Common myeloid progenitor, CD34-positive (primary cell): ENCODE measurements around the gene KLC4.

Source experiments
- CTCF ChIA-PET: fragments of 350-600 bp; sonication (Branson Sonifier 250); formaldehyde crosslinking; loops from one replicate; lab custom pipeline; 2021; ENCODE audit warnings: antibody characterized with exemption; lab: Charles Lee
- POLR2A ChIA-PET: fragments of 350-600 bp; sonication (Branson Sonifier 250); formaldehyde crosslinking; loops from one replicate; lab custom pipeline; 2021; ENCODE audit warnings: antibody characterized with exemption; lab: Charles Lee
- DNase-seq, 3 donors: peaks; one replicate each; pipeline versions ENCODE4 v3.0.0 to v3.0.0-alpha.2; 2013
- H3K27ac ChIP-seq, 2 experiments: 1 replicate in 1 of 2; 2 replicates in 1 of 2; pipeline ENCODE4 v1.7.0; 2013; ENCODE audit warnings: inconsistent platforms in 2 of 2, low read length in 2 of 2, mild to moderate bottlenecking in 2 of 2, low read depth in 1 of 2, moderate library complexity in 1 of 2; ENCODE audit not compliant: severe bottlenecking in 2 of 2, insufficient read depth in 1 of 2, poor library complexity in 1 of 2
- H3K27me3 ChIP-seq, 5 experiments: replicated peaks in 2 of 5; 1 replicate in 3 of 5; 2 replicates in 2 of 5; pipeline versions ENCODE4 v1.6.1 to v1.7.0; 2013; ENCODE audit warnings: low read length in 4 of 5, mild to moderate bottlenecking in 2 of 5, moderate library complexity in 2 of 5, inconsistent platforms in 1 of 5; ENCODE audit not compliant: insufficient read depth in 5 of 5, control insufficient read depth in 4 of 5
- H3K36me3 ChIP-seq, 4 experiments: 1 replicate in 2 of 4; 2 replicates in 2 of 4; pipeline versions ENCODE4 v1.6.1 to v1.7.0; 2013; ENCODE audit warnings: low read length in 3 of 4, control low read depth in 1 of 4, mild to moderate bottlenecking in 1 of 4; ENCODE audit not compliant: control insufficient read depth in 4 of 4, insufficient read depth in 4 of 4
- H3K4me1 ChIP-seq, 4 experiments: 1 replicate in 3 of 4; 2 replicates in 1 of 4; pipeline versions ENCODE4 v1.6.1 to v1.7.1; 2013; ENCODE audit warnings: low read length in 3 of 4, mild to moderate bottlenecking in 3 of 4, control low read depth in 1 of 4, inconsistent platforms in 1 of 4, moderate library complexity in 1 of 4; ENCODE audit not compliant: control insufficient read depth in 4 of 4, insufficient read depth in 4 of 4; ENCODE audit errors: control extremely low read depth in 1 of 4
- H3K4me3 ChIP-seq, 7 experiments: 1 replicate in 4 of 7; 2 replicates in 3 of 7; pipeline versions ENCODE4 v1.5.1 to v1.7.0; 2013; ENCODE audit warnings: mild to moderate bottlenecking in 7 of 7, low read length in 6 of 7, moderate library complexity in 6 of 7, inconsistent platforms in 2 of 7, low read depth in 2 of 7, control low read depth in 1 of 7; ENCODE audit not compliant: insufficient read depth in 4 of 7, control insufficient read depth in 1 of 7; ENCODE audit errors: extremely low read depth in 1 of 7
- H3K9me3 ChIP-seq, 5 experiments: 1 replicate in 4 of 5; 2 replicates in 1 of 5; pipeline versions ENCODE4 v1.6.1 to v1.7.1; 2013; ENCODE audit warnings: low read length in 4 of 5, mild to moderate bottlenecking in 2 of 5, inconsistent platforms in 1 of 5, low read depth in 1 of 5, moderate library complexity in 1 of 5; ENCODE audit not compliant: control insufficient read depth in 4 of 5, insufficient read depth in 2 of 5; ENCODE audit errors: control extremely low read depth in 1 of 5
- WGBS: methylation state at CpG from one replicate; pipeline ENCODE4 v1.1.5; 2013; ENCODE audit not compliant: insufficient coverage; 5-methylcytosine and 5-hydroxymethylcytosine counted together

Gene KLC4

DNA sequence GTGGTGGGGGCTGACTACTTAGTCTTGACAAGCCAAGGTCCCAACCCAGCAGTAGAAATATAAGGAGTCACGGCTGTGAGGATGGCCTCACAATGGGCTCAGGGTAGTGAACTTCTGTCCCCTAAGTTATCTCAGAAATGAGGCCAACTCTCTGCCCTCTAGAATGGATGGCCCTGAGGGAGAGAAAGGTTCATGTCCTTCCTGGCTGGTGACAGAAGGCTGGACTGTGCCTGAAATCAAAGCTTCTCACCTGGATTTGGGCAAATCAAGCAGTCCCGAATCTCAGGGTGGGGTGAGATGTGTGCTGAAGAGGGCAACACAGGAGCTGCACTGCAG is 25.3 kb upstream of the KLC4 start:
- Histone ChIP-seq H3K27ac (no peak overlapping the region), H3K9me3 (no peaks in the 10 kb centered on the region), H3K4me1 (peaks cover 0 to 2% (median 0%) of the 10 kb centered on the region in 4 experiments), H3K4me3 (no peak overlapping the region), H3K36me3 (peaks cover 7 to 74% (median 51%) of the 10 kb centered on the region in 4 experiments), H3K27me3 (no peaks in the 10 kb centered on the region)
- POLR2A ChIA-PET, result no interaction called here
- CTCF ChIA-PET, result interaction anchor here (0.9 to 1.6 kb wide), 4 partner anchors 12 to 22 kb away, joined by 3 to 4 read pairs (median 3); partner anchors contain the start of gene CUL7
- 92% methylated on average over 2 of the region's 2 CpGs for WGBS
- no peak for DNase-seq

DNA sequence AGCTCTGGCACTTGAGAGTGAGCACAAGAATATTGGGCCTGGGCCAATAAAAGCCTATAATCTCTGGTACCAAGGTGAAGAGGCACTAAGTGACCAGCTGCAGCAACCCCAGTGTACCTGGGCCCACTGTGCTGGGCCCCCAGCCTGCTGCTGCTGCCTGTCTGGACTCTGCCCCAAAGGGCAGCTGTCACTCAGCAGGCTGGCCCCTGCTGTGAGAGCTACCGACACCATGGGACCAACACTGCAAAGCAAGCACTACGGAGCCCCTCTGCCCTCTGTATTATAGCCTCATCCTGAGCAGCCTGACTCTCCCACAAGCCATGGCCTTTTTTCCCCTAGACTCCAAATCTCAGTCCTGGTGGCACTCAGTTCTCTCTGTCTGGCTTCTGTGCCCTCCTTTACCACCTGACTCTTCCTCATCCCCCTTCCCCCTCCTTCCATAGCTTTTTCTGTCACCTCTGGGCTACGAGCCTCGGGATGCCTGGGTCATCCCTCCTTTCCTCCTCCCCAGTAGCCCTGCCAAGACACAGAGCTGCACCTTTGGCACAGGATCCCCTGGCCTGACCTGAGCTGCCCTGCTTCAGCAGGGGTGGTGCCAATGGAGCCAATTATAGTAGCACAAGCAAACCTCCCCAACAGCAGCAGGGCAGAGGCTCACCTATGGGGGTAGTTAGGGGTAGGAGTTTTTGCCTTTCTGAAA is 23.8 kb upstream of the KLC4 start:
- H3K27ac ChIP-seq, result no peak overlapping the region
- peaks cover 0 to 5% (median 0%) of the 10 kb centered on the region in 4 experiments for H3K4me1 ChIP-seq
- no peak overlapping the region for H3K4me3 ChIP-seq
- H3K36me3 ChIP-seq, result peaks cover 2 to 76% (median 50%) of the 10 kb centered on the region in 4 experiments
- WGBS, result 95% methylated on average over 3 of the region's 4 CpGs
- CTCF ChIA-PET, result interaction anchor here (0.9 to 1.1 kb wide), 3 partner anchors 9 to 136 kb away, joined by 3 read pairs; partner anchors contain the start of gene CUL7
- no peaks in the 10 kb centered on the region for H3K9me3 ChIP-seq
- POLR2A ChIA-PET, result interaction anchor here (0.6 kb wide), 1 partner anchor 60 kb away, joined by 3 read pairs; no protein-coding TSS in a partner anchor
- H3K27me3 ChIP-seq, result no peaks in the 10 kb centered on the region
- DNase-seq, result no peak

DNA sequence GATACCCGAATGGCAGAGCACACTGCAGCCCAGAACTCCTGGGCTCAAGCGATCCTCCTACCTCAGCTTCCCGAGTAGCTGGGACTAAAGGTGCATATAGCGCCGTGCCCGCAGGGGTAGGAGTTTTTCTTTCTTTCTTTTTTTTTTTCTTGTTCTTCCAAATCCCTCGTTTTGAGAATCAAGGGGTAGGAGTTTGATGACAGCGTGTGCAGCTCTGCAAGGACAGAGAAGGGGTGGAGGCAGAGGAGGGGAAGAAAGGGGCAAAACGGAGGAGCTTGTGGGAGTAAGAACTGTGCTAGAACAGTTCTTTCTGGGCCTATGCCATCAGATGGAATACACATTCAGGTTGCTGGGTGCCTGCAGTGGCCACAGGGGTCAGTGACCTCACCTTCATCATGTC is 22.7 kb upstream of the KLC4 start:
- CTCF ChIA-PET, result interaction anchor here (0.6 to 1.1 kb wide), 2 partner anchors 58 to 137 kb away, joined by 3 to 4 read pairs; no protein-coding TSS in a partner anchor
- Histone ChIP-seq H3K27me3 (no peaks in the 10 kb centered on the region), H3K9me3 (no peaks in the 10 kb centered on the region), H3K36me3 (peaks cover 4 to 82% (median 49%) of the 10 kb centered on the region in 4 experiments), H3K4me3 (no peak overlapping the region), H3K4me1 (peaks cover 0 to 5% (median 0%) of the 10 kb centered on the region in 4 experiments), H3K27ac (no peak overlapping the region)
- POLR2A ChIA-PET, result no interaction called here
- WGBS, result 94% methylated on average over 8 of the region's 9 CpGs
- DNase-seq, result no peak

DNA sequence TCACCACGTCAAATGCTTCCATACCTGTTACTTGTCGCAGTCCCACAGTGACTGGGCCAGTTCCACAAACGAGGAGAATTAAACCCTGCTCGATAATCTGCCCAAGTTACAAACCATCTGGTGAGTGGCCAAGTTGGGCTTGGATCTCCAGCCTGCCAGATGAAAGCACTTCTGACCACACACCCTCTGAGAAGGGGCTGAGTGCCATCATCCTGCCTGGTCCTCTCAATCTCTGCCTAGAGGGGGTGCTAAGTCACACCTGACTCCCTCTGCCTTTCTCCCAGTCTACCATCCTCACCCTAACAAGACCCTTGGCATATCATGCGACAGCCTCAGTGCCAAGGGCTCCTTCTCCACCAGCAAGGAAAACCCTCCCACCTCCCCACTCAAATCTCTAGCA is 22.2 kb upstream of the KLC4 start:
- H3K36me3 ChIP-seq, result peaks cover 6 to 79% (median 48%) of the 10 kb centered on the region in 4 experiments
- H3K27ac ChIP-seq, result no peak overlapping the region
- H3K27me3 ChIP-seq, result no peaks in the 10 kb centered on the region
- no peak overlapping the region for H3K4me3 ChIP-seq
- H3K9me3 ChIP-seq, result no peaks in the 10 kb centered on the region
- 96% methylated on average over 5 of the region's 5 CpGs for WGBS
- ChIA-PET CTCF (interaction anchor here (0.6 kb wide), 1 partner anchor 57 kb away, joined by 4 read pairs; no protein-coding TSS in a partner anchor), POLR2A (no interaction called here)
- peaks cover 0 to 5% (median 0%) of the 10 kb centered on the region in 4 experiments for H3K4me1 ChIP-seq
- DNase-seq, result no peak

DNA sequence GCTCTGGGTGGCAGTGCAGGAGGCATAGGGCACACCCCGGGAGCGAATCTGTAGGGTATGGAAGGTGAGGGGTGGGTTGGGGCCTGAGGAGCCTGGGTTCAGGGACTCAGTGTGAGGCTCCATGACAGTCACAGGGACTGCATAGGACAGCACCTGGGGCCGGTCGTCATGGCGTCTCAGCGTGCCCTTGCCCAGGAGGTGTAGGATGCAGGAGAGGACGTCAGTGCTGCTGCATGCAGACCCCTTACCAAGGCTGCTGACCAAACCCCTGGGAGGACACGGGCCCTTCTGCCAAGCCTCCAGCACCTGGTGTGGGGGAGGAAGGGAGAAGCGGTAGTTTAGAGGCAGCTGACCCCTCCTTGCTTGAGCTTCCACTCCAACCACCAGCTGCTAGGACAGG is 21.7 kb upstream of the KLC4 start:
- H3K27ac ChIP-seq, result no peak overlapping the region
- no peak overlapping the region for H3K4me3 ChIP-seq
- H3K36me3 ChIP-seq, result peaks cover 6 to 78% (median 46%) of the 10 kb centered on the region in 4 experiments
- ChIA-PET CTCF (no interaction called here), POLR2A (no interaction called here)
- H3K4me1 ChIP-seq, result peaks cover 0 to 5% (median 0%) of the 10 kb centered on the region in 4 experiments
- H3K9me3 ChIP-seq, result no peaks in the 10 kb centered on the region
- no peak for DNase-seq
- 100% methylated on average over 8 of the region's 9 CpGs for WGBS
- H3K27me3 ChIP-seq, result no peaks in the 10 kb centered on the region

DNA sequence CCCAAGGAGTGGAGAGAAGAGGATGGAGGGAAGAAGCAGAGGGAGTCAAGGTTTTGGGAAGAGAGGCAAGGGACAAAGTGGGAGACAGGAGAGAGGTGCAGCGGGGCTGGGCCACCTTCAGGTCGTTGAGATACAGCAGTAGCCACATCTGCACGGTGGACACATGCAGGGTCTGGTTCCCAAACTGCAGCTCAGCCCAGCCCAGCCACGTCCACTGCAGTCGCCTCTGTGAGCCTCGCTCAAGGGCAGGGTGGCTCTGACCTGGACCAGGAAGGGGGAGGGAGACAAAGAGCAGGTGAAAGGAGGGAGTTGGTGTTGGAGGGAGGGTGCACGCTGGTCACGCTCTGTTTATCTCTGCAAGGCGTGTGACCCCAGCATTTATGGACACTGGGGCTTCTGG is 20.7 kb upstream of the KLC4 start:
- H3K9me3 ChIP-seq, result no peaks in the 10 kb centered on the region
- ChIA-PET CTCF (interaction anchor here (0.8 kb wide), 1 partner anchor 42 kb away, joined by 3 read pairs; no protein-coding TSS in a partner anchor), POLR2A (no interaction called here)
- no peaks in the 10 kb centered on the region for H3K27me3 ChIP-seq
- DNase-seq, result no peak
- H3K36me3 ChIP-seq, result peaks cover 6 to 80% (median 50%) of the 10 kb centered on the region in 4 experiments
- WGBS, result 99% methylated on average over 9 of the region's 9 CpGs
- no peak overlapping the region for H3K27ac ChIP-seq
- no peak overlapping the region for H3K4me3 ChIP-seq
- H3K4me1 ChIP-seq, result peaks cover 0 to 5% (median 0%) of the 10 kb centered on the region in 4 experiments
